HCT116 (cell line): Measurements from ENCODE around the gene SLC9A7. TPM values are rescaled to one million over a fixed set of nuclear protein-coding genes. Genes with fewer than 3 reads are reported as not detected.
A peak's percentile ranks its signal among the peaks of the same experiment; 100 is the strongest.

Source experiments
- ATAC-seq: fragments of 200-7000 bp; cut with Tn5 transposase; 2 replicates; pipeline ENCODE4 v1.9.1; 2020; ENCODE audit warnings: mild to moderate bottlenecking, moderate library complexity
- BruUV-seq: library from RNA; stranded (reverse); fragments of 400-500 nt; replicated peaks from 2 replicates; lab custom pipeline; 2021; lab: Mats Ljungman, UMichigan
- CTCF ChIA-PET: fragments of 300-600 bp; sonication (Branson Sonifier 250); formaldehyde crosslinking; loops from one replicate; lab custom pipeline; 2021; ENCODE audit warnings: antibody characterized with exemption; lab: Charles Lee
- POLR2A ChIA-PET: fragments of 300-600, 350-600 bp; sonication (Branson Sonifier 250); formaldehyde crosslinking; loops from one replicate; lab custom pipeline; 2021; ENCODE audit warnings: antibody characterized with exemption; lab: Charles Lee
- RAD21 ChIA-PET, 2 experiments: fragments of 300-600 bp; sonication (Branson Sonifier 250); formaldehyde crosslinking; loops; one replicate each; lab custom pipeline; 2023; ENCODE audit warnings: low total read pairs in 2 of 2; ENCODE audit not compliant: uncharacterized antibody in 2 of 2, unreplicated experiment in 2 of 2, low non-redundant PET in 1 of 2; lab: Charles Lee
- DNase-seq: peaks from one replicate; pipeline ENCODE4 v3.0.0-alpha.2; 2010; ENCODE audit warnings: low read depth, low spot score
- H2AFZ ChIP-seq: fragments of 200-600 bp; shearing (Covaris generic), sonication (generic); 2 replicates; pipeline ENCODE4 v1.6.1; 2017; ENCODE audit warnings: low read depth, mixed run types, mixed read lengths, antibody characterized with exemption, low read length; ENCODE audit not compliant: poor library complexity, severe bottlenecking
- H3K27ac ChIP-seq: 2 replicates; pipeline ENCODE4 v1.5.1; 2012; ENCODE audit warnings: low read depth, low read length
- H3K27me3 ChIP-seq: fragments of 200-600 bp; sonication (generic); 2 replicates; pipeline ENCODE4 v1.6.1; 2016; ENCODE audit warnings: mixed run types, low read length, mixed read lengths; ENCODE audit not compliant: insufficient read depth
- H3K36me3 ChIP-seq, 2 experiments: fragments of 200-500 bp in 1 of 2; fragments of 200-600 bp in 1 of 2; sonication (Bioruptor generic) in 1 of 2; sonication (generic) in 1 of 2; 2 replicates each; pipeline versions ENCODE4 v1.5.1 to v1.6.1; 2014 to 2016; ENCODE audit warnings: low read length in 2 of 2, inconsistent platforms in 1 of 2, mixed read lengths in 1 of 2, mixed run types in 1 of 2; ENCODE audit not compliant: insufficient read depth in 2 of 2, control insufficient read depth in 1 of 2
- H3K4me1 ChIP-seq, 2 experiments: fragments of 200-600 bp in 1 of 2; sonication (generic) in 1 of 2; 2 replicates each; pipeline versions ENCODE4 v1.5.1 to v1.6.1; 2012 to 2017; ENCODE audit warnings: low read length in 2 of 2, inconsistent platforms in 1 of 2, mild to moderate bottlenecking in 1 of 2, mixed read lengths in 1 of 2, mixed run types in 1 of 2, moderate library complexity in 1 of 2; ENCODE audit not compliant: insufficient read depth in 2 of 2, control insufficient read depth in 1 of 2
- H3K4me2 ChIP-seq: fragments of 200-600 bp; sonication (generic); 2 replicates; pipeline ENCODE4 v1.6.1; 2017; ENCODE audit warnings: mixed run types, low read length, mixed read lengths
- H3K4me3 ChIP-seq, 2 experiments: fragments of 200-600 bp in 1 of 2; sonication (generic) in 1 of 2; replicated peaks in 1 of 2; 2 replicates each; pipeline ENCODE4 v1.5.1; 2011 to 2016; ENCODE audit warnings: low read length in 2 of 2, control low read depth in 1 of 2, low read depth in 1 of 2, mild to moderate bottlenecking in 1 of 2, mixed read lengths in 1 of 2, mixed run types in 1 of 2
- H3K79me2 ChIP-seq: fragments of 200-600 bp; sonication (generic); 2 replicates; pipeline ENCODE4 v1.6.1; 2017; ENCODE audit warnings: mild to moderate bottlenecking, mixed run types, low read length, moderate library complexity, mixed read lengths; ENCODE audit not compliant: insufficient read depth
- H3K9ac ChIP-seq: fragments of 200-600 bp; sonication (generic); 2 replicates; pipeline ENCODE4 v1.6.1; 2016; ENCODE audit warnings: low read length, mixed read lengths
- H3K9me2 ChIP-seq: fragments of 200-600 bp; sonication (generic), shearing (Covaris generic); 2 replicates; pipeline ENCODE4 v1.6.1; 2017; ENCODE audit warnings: mixed run types, mild to moderate bottlenecking, moderate library complexity; ENCODE audit not compliant: insufficient read depth
- H3K9me3 ChIP-seq, 2 experiments: fragments of 200-500 bp in 1 of 2; fragments of 200-600 bp in 1 of 2; sonication (Bioruptor generic) in 1 of 2; sonication (generic) in 1 of 2; 2 replicates each; pipeline ENCODE4 v1.6.1; 2014 to 2017; ENCODE audit warnings: low read length in 2 of 2, mixed read lengths in 2 of 2, inconsistent platforms in 1 of 2, low read depth in 1 of 2, mild to moderate bottlenecking in 1 of 2, mixed run types in 1 of 2, moderate library complexity in 1 of 2; ENCODE audit not compliant: control insufficient read depth in 1 of 2, insufficient read depth in 1 of 2
- H4K20me1 ChIP-seq: fragments of 200-600 bp; sonication (generic), shearing (Covaris generic); 2 replicates; pipeline ENCODE4 v1.6.1; 2017; ENCODE audit warnings: mixed run types, mild to moderate bottlenecking, moderate library complexity; ENCODE audit not compliant: insufficient read depth
- CEBPB ChIP-seq: IDR thresholded peaks from 2 replicates; pipeline ENCODE4 v1.6.1; 2012; ENCODE audit warnings: low read depth
- CTCF ChIP-seq, 3 experiments: fragments of 200-600 bp in 1 of 3; sonication (generic) in 1 of 3; IDR thresholded peaks in 2 of 3; conservative IDR thresholded peaks in 1 of 3; 2 replicates each; pipeline ENCODE4 v1.5.1; 2012 to 2017; ENCODE audit warnings: low read depth in 2 of 3, low read length in 2 of 3, antibody characterized with exemption in 1 of 3, borderline replicate concordance in 1 of 3, control low read depth in 1 of 3, mild to moderate bottlenecking in 1 of 3, mixed read lengths in 1 of 3, mixed run types in 1 of 3, moderate library complexity in 1 of 3; ENCODE audit not compliant: insufficient read depth in 1 of 3
- EZH2phosphoT487 ChIP-seq: fragments of 200-600 bp; IDR thresholded peaks from 2 replicates; pipeline ENCODE4 v1.6.1; 2018; ENCODE audit warnings: antibody characterized with exemption, borderline replicate concordance
- MAX ChIP-seq: IDR thresholded peaks from 2 replicates; pipeline ENCODE4 v1.6.1; 2012
- POLR2A ChIP-seq: IDR thresholded peaks from 2 replicates; pipeline ENCODE4 v1.7.0; 2011; ENCODE audit warnings: borderline replicate concordance; ENCODE audit not compliant: insufficient read depth, insufficient read length; ENCODE audit errors: extremely low read depth
- intact Hi-C: fragments of 100-400 bp; cut with micrococcal nuclease; formaldehyde crosslinking; loops from 2 replicates; pipeline ENCODE4 v1.10.0; 2022
- total RNA-seq: library from RNA; stranded (reverse); gene quantifications from one replicate; pipeline ENCODE4 v1.2.1, GENCODE V29; 2021; ENCODE audit not compliant: unreplicated experiment
- TF ChIP-seq, protein P1 (sequence below): IDR thresholded peaks from 2 replicates; pipeline ENCODE4 v1.6.1; 2011; ENCODE audit warnings: mild to moderate bottlenecking, low read length, moderate library complexity; ENCODE audit not compliant: insufficient replicate concordance; ENCODE audit errors: extremely low read depth

SLC9A7 gene
- total RNA-seq, 1 experiment from 2014 or later: 18.6 TPM

GRCh38 chrX:46575991-46576392 is 182.9 kb downstream of the SLC9A7 start:
- RAD21 ChIA-PET: no interaction called here
- intact Hi-C loops: loop anchor here (2.0 kb wide), 1 partner anchor 63 kb away; no protein-coding TSS in a partner anchor
- TF ChIP-seq MAX (no peak), CTCF (IDR thresholded peaks at IDR 0.05 in 2 of 3, conservative IDR thresholded peaks at IDR 0.05 in 1 of 3; ENCODE audit: borderline replicate concordance in 1 of 3, insufficient read depth in 1 of 3, low read depth in 2 of 3, low read length in 2 of 3) (no peak), EZH2phosphoT487 (no peak), POLR2A (no peak), CEBPB (no peak)
- Histone ChIP-seq H3K79me2 (peaks cover 13% of the 10 kb centered on the region), H2AFZ (no peak overlapping the region), H3K27me3 (no peaks in the 10 kb centered on the region), H3K9me2 (no peaks in the 10 kb centered on the region), H3K27ac (no peak overlapping the region), H3K36me3 (no peaks in the 10 kb centered on the region), H3K9me3 (no peaks in the 10 kb centered on the region), H3K4me3 (no peak overlapping the region), H3K4me1 (peaks cover 8 to 40% of the 10 kb centered on the region in 2 experiments), H3K4me2 (peak overlapping the region; percentile 19; the same call in 1 of the 2 replicates), H3K9ac (no peak overlapping the region), H4K20me1 (no peaks in the 10 kb centered on the region)
- no TSS peak for BruUV-seq
- DNase-seq: no peak
- CTCF ChIA-PET: no interaction called here
- POLR2A ChIA-PET: interaction anchor here (0.8 kb wide), 1 partner anchor 801 kb away, joined by 3 read pairs; no protein-coding TSS in a partner anchor
- no peak for ATAC-seq

DNA sequence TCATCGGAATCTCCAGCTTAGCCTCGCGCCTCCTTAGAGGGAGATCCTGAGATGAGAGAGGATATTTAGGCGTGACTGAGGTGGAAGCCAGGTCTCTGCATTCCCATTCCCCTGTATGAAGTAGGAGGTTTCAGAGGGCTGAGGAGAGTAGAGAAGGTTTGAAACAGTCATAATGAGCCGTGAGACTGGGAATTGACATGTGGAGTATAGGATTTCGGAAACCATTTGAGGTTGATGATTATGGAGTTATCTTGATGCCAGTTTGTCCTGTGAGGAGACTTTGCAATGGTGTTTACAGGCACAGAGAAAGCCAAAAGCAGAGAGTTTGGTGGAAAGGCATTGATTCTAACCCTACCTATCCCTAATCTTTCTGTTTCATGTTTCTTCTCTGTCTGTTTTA is 183.3 kb downstream of the SLC9A7 start:
- Histone ChIP-seq H4K20me1 (no peaks in the 10 kb centered on the region), H3K4me3 (no peak overlapping the region), H3K36me3 (no peaks in the 10 kb centered on the region), H3K4me1 (peaks cover 8 to 40% of the 10 kb centered on the region in 2 experiments), H3K9me3 (no peaks in the 10 kb centered on the region), H3K27ac (no peak overlapping the region), H3K27me3 (no peaks in the 10 kb centered on the region), H3K79me2 (peaks cover 12% of the 10 kb centered on the region), H3K9me2 (no peaks in the 10 kb centered on the region), H3K4me2 (peak overlapping the region; percentile 19; the same call in 1 of the 2 replicates), H3K9ac (no peak overlapping the region), H2AFZ (no peak overlapping the region)
- ATAC-seq (no peak), DNase-seq (no peak)
- BruUV-seq: no TSS peak
- ChIA-PET CTCF (no interaction called here), POLR2A (no interaction called here), RAD21 (no interaction called here)
- TF ChIP-seq, protein P1, sequence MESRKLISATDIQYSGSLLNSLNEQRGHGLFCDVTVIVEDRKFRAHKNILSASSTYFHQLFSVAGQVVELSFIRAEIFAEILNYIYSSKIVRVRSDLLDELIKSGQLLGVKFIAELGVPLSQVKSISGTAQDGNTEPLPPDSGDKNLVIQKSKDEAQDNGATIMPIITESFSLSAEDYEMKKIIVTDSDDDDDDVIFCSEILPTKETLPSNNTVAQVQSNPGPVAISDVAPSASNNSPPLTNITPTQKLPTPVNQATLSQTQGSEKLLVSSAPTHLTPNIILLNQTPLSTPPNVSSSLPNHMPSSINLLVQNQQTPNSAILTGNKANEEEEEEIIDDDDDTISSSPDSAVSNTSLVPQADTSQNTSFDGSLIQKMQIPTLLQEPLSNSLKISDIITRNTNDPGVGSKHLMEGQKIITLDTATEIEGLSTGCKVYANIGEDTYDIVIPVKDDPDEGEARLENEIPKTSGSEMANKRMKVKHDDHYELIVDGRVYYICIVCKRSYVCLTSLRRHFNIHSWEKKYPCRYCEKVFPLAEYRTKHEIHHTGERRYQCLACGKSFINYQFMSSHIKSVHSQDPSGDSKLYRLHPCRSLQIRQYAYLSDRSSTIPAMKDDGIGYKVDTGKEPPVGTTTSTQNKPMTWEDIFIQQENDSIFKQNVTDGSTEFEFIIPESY: no peak
- intact Hi-C loops: loop anchor here (2.0 kb wide), 1 partner anchor 63 kb away; no protein-coding TSS in a partner anchor
